ENCODE results near the gene OR7G3. TPM values are rescaled to one million over a fixed set of nuclear protein-coding genes. Genes with fewer than 3 reads are reported as not detected.

OR7G3 gene
- polyA plus RNA-seq (2013, experiment 1 of 2): not detected
- polyA plus RNA-seq (2013, experiment 2 of 2): not detected

DNA sequence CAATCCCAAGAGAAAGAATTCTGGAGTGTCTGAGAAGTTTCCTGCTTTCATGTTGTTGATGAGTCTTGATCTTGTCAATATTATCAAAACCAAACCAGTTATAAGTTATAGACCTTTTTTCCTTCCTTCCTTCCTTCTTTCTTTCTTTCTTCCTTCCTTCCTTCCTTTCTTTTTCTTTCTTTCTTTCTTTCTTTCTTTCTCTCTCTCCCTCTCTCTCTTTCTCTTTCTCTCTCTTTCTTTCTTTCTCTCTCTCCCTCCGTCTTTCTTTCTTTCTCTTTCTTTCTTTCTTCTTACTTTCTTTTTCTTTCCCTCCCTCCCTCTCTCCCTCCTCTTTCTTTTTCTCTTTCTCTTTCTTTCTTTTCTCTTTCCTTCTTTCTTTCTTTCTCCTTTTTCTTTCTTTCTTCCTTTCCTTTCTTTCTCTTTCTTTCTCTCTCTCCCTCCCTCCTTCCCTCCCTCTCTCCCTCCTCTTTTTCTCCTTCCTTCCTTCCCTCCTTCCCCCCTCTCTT, at the start of gene OR7G3:
Gene OR7G3, minus strand, starts transcription at position 51 of the 506 bp plus-strand sequence. Its CDS starts 0 bp downstream, at position 51.
- Histone ChIP-seq H3K4me1 (ENCODE audit: insufficient read depth, low read length) (no peaks in the 10 kb centered on the region), H3K27ac (ENCODE audit: low read depth, low read length) (no peak within 1 kb of the TSS), H3K9ac (ENCODE audit: low read depth, low read length) (no peak within 1 kb of the TSS), H3K9me3 (ENCODE audit: insufficient read depth, low read depth, low read length) (peaks cover 40% of the 10 kb centered on the region), H3K27me3 (ENCODE audit: insufficient read depth, low read length) (no peaks in the 10 kb centered on the region), H3K4me3 (ENCODE audit: low read length) (no peak within 1 kb of the TSS), H3K36me3 (ENCODE audit: insufficient read depth, low read length) (no peaks in the 10 kb centered on the region)
- WGBS: 66% methylated on average over 1 of the region's 1 CpG

DNA sequence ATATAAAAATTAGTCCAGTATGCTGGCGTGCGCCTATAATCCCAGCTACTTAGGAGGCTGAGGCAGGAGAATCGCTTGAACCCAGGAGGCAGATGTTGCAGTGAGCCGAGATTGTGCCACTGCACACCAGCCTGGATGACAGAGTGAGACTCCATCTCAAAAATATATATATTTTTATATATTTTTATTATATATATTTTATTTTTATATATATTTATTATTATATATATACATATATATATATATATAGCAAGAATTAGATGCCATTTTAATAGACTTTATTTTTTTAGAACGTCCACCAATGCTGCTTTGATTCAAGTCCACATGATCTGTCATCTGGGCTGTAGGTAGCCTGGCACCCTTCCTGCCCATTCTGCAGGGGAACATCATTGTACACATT, 48.6 kb upstream of the OR7G3 start:
- Histone ChIP-seq H3K27ac (ENCODE audit: low read depth, low read length) (no peak overlapping the region), H3K4me3 (ENCODE audit: low read length) (no peak overlapping the region), H3K9ac (ENCODE audit: low read depth, low read length) (no peak overlapping the region), H3K9me3 (ENCODE audit: insufficient read depth, low read depth, low read length) (peaks cover 53% of the 10 kb centered on the region), H3K4me1 (ENCODE audit: insufficient read depth, low read length) (no peaks in the 10 kb centered on the region), H3K36me3 (ENCODE audit: insufficient read depth, low read length) (no peaks in the 10 kb centered on the region), H3K27me3 (ENCODE audit: insufficient read depth, low read length) (no peaks in the 10 kb centered on the region)
- 90% methylated on average over 5 of the region's 5 CpGs for WGBS

DNA sequence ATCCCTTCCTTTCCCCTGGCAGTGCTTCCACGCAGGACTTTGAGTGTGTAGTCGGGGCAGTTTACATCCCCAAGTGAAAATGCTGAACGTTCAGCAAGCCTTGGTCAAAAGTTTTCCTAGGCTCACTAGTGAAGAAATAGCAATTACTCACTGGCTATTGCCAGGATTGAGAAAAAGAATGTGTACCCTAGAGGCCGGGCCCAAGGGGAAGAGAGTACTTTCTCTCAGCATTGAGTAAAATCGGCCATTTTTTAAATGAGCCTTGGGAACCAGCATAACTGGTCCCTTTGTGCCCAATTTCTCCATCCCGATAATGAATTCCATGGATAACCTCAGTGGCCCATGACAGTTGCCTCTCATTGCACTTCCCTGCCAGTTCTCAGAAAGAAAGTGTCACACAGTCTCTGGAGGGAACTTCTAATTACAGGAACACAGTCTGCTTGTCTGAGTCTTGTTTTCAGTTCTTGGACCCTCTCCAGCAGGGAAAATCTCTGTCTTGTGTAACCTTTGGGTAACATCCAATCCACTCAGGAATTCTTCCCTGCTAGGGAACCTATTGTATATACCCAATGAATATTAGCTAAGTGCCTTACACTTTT, 44.7 kb upstream of the OR7G3 start:
- no peaks in the 10 kb centered on the region for H3K36me3 ChIP-seq (ENCODE audit: insufficient read depth, low read length)
- H3K4me1 ChIP-seq (ENCODE audit: insufficient read depth, low read length): no peaks in the 10 kb centered on the region
- no peak overlapping the region for H3K4me3 ChIP-seq (ENCODE audit: low read length)
- H3K27me3 ChIP-seq (ENCODE audit: insufficient read depth, low read length): no peaks in the 10 kb centered on the region
- H3K9me3 ChIP-seq (ENCODE audit: insufficient read depth, low read depth, low read length): peaks cover 30% of the 10 kb centered on the region
- WGBS: 86% methylated on average over 6 of the region's 6 CpGs
- H3K9ac ChIP-seq (ENCODE audit: low read depth, low read length): no peak overlapping the region
- H3K27ac ChIP-seq (ENCODE audit: low read depth, low read length): no peak overlapping the region

DNA sequence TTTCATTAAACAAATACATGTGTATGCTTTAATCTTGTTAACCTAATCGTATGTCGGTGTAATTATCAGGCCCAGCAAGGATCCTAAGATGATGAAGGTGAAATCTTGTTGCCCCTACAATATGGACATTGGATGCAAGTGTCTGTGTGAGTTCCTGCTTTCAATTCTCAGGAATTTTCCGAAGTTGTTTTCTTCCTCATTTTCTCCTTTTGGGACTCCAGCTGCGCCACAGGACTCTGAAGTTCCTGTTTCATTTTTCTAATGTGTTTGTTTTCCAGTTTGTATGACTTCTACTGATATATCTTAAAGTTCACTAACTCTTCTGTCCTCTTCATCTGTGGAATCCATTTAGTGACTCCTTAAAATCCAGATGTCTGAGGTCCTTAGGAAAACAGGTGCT, 40.1 kb upstream of the OR7G3 start:
- Histone ChIP-seq H3K27ac (ENCODE audit: low read depth, low read length) (no peak overlapping the region), H3K36me3 (ENCODE audit: insufficient read depth, low read length) (peaks cover 31% of the 10 kb centered on the region), H3K9ac (ENCODE audit: low read depth, low read length) (no peak overlapping the region), H3K27me3 (ENCODE audit: insufficient read depth, low read length) (no peaks in the 10 kb centered on the region), H3K4me3 (ENCODE audit: low read length) (no peak overlapping the region), H3K4me1 (ENCODE audit: insufficient read depth, low read length) (no peaks in the 10 kb centered on the region), H3K9me3 (ENCODE audit: insufficient read depth, low read depth, low read length) (peaks cover 17% of the 10 kb centered on the region)
- 93% methylated on average over 3 of the region's 4 CpGs for WGBS

DNA sequence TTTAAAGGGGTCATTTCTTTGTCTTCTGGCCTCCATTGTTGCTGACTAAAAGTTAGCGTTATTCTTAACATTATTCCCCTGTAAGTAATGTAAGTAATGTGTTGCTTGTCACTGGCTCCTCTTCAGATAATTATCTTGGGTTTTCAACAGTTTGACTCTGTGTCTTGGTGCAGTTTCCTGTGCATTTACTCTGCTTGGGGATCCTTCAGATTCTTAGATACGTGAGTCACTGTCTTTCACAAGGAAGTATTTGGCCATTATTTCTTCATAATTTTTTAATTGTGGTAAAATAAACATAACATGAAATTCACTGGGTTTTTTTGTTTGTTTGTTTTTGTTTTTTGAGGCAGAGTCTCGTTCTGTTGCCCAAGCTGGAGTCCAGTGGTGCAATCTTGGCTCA, 38.5 kb upstream of the OR7G3 start:
- 96% methylated on average over 2 of the region's 3 CpGs for WGBS
- peaks cover 47% of the 10 kb centered on the region for H3K36me3 ChIP-seq (ENCODE audit: insufficient read depth, low read length)

DNA sequence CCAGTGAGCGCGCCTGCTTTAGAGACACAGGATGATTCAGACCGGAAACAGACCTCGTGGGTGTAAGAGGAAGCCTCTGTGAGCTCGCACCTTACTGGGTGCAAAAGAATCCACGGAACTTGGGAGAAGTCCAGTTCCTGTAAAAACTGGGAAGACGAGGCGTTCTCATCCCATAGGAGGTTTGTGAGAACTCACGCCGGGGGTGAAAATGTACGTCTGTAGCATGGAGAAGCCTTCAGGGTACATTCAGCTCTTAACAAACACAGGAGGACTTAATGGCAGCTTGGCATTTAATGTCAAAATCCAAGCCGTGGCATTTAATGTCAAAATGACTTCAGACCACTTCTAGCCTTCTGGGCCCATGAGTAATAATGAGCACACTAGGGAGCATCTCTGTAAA, 34.7 kb upstream of the OR7G3 start:
- Histone ChIP-seq H3K9me3 (ENCODE audit: insufficient read depth, low read depth, low read length) (peaks cover 49% of the 10 kb centered on the region; the same call in 1 of the 2 replicates), H3K36me3 (ENCODE audit: insufficient read depth, low read length) (peaks cover 85% of the 10 kb centered on the region), H3K4me1 (ENCODE audit: insufficient read depth, low read length) (no peaks in the 10 kb centered on the region), H3K4me3 (ENCODE audit: low read length) (no peak overlapping the region), H3K27ac (ENCODE audit: low read depth, low read length) (no peak overlapping the region), H3K27me3 (ENCODE audit: insufficient read depth, low read length) (no peaks in the 10 kb centered on the region), H3K9ac (ENCODE audit: low read depth, low read length) (no peak overlapping the region)
- 97% methylated on average over 12 of the region's 12 CpGs for WGBS

More for the DNA sequence above, 38.5 kb upstream of the OR7G3 start:
- Histone ChIP-seq H3K9me3 (ENCODE audit: insufficient read depth, low read depth, low read length) (peaks cover 29% of the 10 kb centered on the region; the same call in 1 of the 2 replicates), H3K9ac (ENCODE audit: low read depth, low read length) (no peak overlapping the region), H3K27me3 (ENCODE audit: insufficient read depth, low read length) (no peaks in the 10 kb centered on the region), H3K4me3 (ENCODE audit: low read length) (no peak overlapping the region), H3K4me1 (ENCODE audit: insufficient read depth, low read length) (no peaks in the 10 kb centered on the region), H3K27ac (ENCODE audit: low read depth, low read length) (no peak overlapping the region)

DNA sequence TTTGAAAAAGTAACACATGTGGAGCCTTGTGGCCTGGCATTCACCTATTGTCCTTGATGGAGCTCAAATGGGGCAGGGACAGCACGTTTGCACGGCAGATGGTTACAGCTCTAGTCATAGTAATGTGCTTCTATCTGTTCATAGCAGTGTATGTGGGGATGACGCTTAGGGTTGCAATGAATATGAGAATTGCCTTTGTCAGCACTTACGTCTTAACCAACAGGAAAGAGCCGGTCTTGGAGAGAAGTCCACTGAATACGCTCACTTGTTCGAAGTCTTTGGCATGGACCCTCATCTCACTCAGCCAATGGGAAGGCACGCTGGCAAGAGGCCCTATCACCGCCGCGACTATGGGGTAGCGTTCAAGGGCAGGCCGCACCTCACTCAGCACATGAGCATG, 33.1 kb upstream of the OR7G3 start:
- Histone ChIP-seq H3K9ac (ENCODE audit: low read depth, low read length) (no peak overlapping the region), H3K9me3 (ENCODE audit: insufficient read depth, low read depth, low read length) (peaks cover 49% of the 10 kb centered on the region; the same call in 1 of the 2 replicates), H3K36me3 (ENCODE audit: insufficient read depth, low read length) (peaks cover 97% of the 10 kb centered on the region), H3K27me3 (ENCODE audit: insufficient read depth, low read length) (no peaks in the 10 kb centered on the region), H3K4me3 (ENCODE audit: low read length) (no peak overlapping the region), H3K27ac (ENCODE audit: low read depth, low read length) (no peak overlapping the region), H3K4me1 (ENCODE audit: insufficient read depth, low read length) (no peaks in the 10 kb centered on the region)
- 98% methylated on average over 13 of the region's 13 CpGs for WGBS

DNA sequence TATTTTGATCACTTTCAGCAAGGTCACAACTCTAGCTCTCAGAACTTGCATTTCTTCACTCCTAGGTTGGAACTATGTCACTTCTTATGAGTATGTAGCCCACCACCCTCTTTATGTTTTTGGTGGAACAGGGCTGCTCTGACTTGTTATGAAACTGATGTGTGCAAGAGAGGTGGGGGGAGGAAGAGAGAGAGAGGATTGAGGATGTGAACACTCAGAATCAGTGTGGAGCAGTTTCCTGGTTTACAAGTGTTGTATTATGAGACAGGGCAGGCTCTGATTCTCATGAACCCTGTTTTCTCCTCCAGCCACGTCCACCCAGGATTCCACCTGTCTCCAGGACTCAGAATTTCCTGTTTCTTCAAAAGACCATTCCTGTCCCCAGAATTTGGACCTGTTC, 29.6 kb upstream of the OR7G3 start:
- no peaks in the 10 kb centered on the region for H3K27me3 ChIP-seq (ENCODE audit: insufficient read depth, low read length)
- 97% methylated on average over 1 of the region's 1 CpG for WGBS
- H3K9me3 ChIP-seq (ENCODE audit: insufficient read depth, low read depth, low read length): peaks cover 59% of the 10 kb centered on the region
- H3K4me1 ChIP-seq (ENCODE audit: insufficient read depth, low read length): no peaks in the 10 kb centered on the region
- peaks cover 97% of the 10 kb centered on the region for H3K36me3 ChIP-seq (ENCODE audit: insufficient read depth, low read length)
- H3K27ac ChIP-seq (ENCODE audit: low read depth, low read length): no peak overlapping the region
- H3K9ac ChIP-seq (ENCODE audit: low read depth, low read length): no peak overlapping the region
- H3K4me3 ChIP-seq (ENCODE audit: low read length): no peak overlapping the region

DNA sequence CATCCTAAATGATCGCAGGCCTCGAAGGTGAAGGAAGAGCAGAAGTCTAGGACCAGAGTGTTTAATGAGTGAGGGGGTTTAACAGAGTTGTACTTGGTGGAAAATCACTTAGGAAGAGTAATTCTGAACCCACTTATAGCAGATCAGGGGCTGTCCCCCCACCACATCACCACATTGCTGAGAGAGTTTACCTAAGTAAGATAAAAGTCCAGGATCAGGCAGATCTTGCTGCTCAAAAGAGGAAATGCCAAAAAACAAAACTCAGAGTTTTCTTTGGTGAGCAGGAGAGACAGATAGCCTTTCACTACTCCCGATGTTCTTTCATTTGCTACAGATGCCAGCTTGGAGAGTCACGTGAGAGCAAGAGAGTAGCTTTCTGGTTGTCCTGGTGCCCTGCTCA, 28.8 kb upstream of the OR7G3 start:
- 97% methylated on average over 4 of the region's 4 CpGs for WGBS
- Histone ChIP-seq H3K27me3 (ENCODE audit: insufficient read depth, low read length) (no peaks in the 10 kb centered on the region), H3K4me3 (ENCODE audit: low read length) (no peak overlapping the region), H3K27ac (ENCODE audit: low read depth, low read length) (no peak overlapping the region), H3K4me1 (ENCODE audit: insufficient read depth, low read length) (no peaks in the 10 kb centered on the region), H3K9me3 (ENCODE audit: insufficient read depth, low read depth, low read length) (peaks cover 59% of the 10 kb centered on the region), H3K9ac (ENCODE audit: low read depth, low read length) (no peak overlapping the region), H3K36me3 (ENCODE audit: insufficient read depth, low read length) (peaks cover 95% of the 10 kb centered on the region)

DNA sequence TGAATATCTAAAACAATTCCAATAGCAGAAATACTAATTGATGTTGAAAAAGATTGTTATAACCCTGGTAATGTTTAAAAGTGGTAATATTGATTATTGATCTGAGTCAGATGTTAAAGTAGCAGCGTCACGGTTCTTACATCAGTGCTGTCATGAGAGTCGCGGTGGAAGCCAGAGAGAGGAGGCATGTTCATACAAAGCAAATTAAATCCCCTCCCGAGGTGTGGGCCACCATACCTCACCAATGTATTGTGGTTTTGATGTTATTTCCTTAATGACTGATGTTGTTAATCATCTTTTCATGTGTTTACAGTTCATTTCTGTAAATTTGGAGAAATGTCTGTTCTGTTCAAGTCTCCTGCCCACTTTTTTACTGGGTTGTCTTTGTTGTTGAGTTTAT, 24.6 kb upstream of the OR7G3 start:
- Histone ChIP-seq H3K4me3 (ENCODE audit: low read length) (no peak overlapping the region), H3K27ac (ENCODE audit: low read depth, low read length) (no peak overlapping the region), H3K9ac (ENCODE audit: low read depth, low read length) (no peak overlapping the region), H3K27me3 (ENCODE audit: insufficient read depth, low read length) (no peaks in the 10 kb centered on the region), H3K9me3 (ENCODE audit: insufficient read depth, low read depth, low read length) (peaks cover 61% of the 10 kb centered on the region), H3K36me3 (ENCODE audit: insufficient read depth, low read length) (peaks cover 81% of the 10 kb centered on the region), H3K4me1 (ENCODE audit: insufficient read depth, low read length) (no peaks in the 10 kb centered on the region)
- WGBS: 97% methylated on average over 5 of the region's 5 CpGs

DNA sequence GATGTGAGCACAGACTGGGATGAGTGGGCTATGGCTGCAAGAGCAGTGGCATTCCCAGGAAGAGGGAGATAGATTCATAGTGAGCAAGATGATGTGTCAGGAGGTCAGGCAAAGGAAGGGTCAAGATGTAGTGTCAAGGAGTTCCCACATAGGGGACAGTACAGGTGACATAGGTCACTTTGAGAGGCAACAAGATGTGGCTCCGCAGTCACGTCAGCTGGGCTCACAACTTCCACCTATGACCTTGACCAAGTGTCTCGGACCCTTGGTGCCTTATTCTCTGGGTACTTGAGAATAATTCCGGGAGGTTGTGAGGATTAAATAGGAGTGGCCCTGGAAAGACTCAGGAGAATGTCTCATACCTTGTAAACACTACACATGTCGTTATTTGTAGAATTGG, 23.9 kb upstream of the OR7G3 start:
- H3K9ac ChIP-seq (ENCODE audit: low read depth, low read length): no peak overlapping the region
- H3K9me3 ChIP-seq (ENCODE audit: insufficient read depth, low read depth, low read length): peaks cover 63% of the 10 kb centered on the region
- H3K27me3 ChIP-seq (ENCODE audit: insufficient read depth, low read length): no peaks in the 10 kb centered on the region
- H3K4me1 ChIP-seq (ENCODE audit: insufficient read depth, low read length): no peaks in the 10 kb centered on the region
- WGBS: 97% methylated on average over 5 of the region's 5 CpGs
- H3K36me3 ChIP-seq (ENCODE audit: insufficient read depth, low read length): peaks cover 75% of the 10 kb centered on the region
- no peak overlapping the region for H3K27ac ChIP-seq (ENCODE audit: low read depth, low read length)
- no peak overlapping the region for H3K4me3 ChIP-seq (ENCODE audit: low read length)

DNA sequence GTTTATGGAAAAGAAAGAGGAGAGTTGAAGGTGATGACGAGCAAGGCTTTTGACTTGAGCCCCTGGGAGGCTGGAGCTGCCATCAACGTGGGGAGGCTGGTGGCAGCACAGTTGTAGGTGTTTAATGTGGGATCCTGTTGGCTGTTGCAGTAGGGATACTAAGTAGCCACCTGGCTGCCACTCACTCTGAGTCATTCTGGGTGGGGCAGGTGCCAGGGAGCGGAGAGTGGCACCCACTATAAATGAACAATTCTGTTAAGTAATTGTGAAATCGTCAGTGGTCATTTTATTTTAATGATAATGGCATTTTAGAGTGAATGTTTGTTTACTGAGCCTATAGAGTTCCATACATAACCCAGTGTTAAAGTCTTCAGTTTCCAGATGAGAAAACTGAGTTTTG, 23.2 kb upstream of the OR7G3 start:
- Histone ChIP-seq H3K36me3 (ENCODE audit: insufficient read depth, low read length) (peaks cover 74% of the 10 kb centered on the region), H3K4me1 (ENCODE audit: insufficient read depth, low read length) (no peaks in the 10 kb centered on the region), H3K4me3 (ENCODE audit: low read length) (no peak overlapping the region), H3K9me3 (ENCODE audit: insufficient read depth, low read depth, low read length) (peaks cover 69% of the 10 kb centered on the region), H3K27ac (ENCODE audit: low read depth, low read length) (no peak overlapping the region), H3K9ac (ENCODE audit: low read depth, low read length) (no peak overlapping the region), H3K27me3 (ENCODE audit: insufficient read depth, low read length) (no peaks in the 10 kb centered on the region)
- WGBS: 92% methylated on average over 4 of the region's 4 CpGs
